Activated naive CD4-positive, alpha-beta T cell treated with Interleukin-2 at 50 U/mL for 16 hours (primary cell): ENCODE data around the gene LGALS1.
A peak's percentile ranks its signal among the peaks of the same experiment; 100 is the strongest.

Experiments used
- DNase-seq: peaks from one replicate; pipeline ENCODE4 v3.0.0-alpha.2; 2020

The LGALS1 gene

DNA sequence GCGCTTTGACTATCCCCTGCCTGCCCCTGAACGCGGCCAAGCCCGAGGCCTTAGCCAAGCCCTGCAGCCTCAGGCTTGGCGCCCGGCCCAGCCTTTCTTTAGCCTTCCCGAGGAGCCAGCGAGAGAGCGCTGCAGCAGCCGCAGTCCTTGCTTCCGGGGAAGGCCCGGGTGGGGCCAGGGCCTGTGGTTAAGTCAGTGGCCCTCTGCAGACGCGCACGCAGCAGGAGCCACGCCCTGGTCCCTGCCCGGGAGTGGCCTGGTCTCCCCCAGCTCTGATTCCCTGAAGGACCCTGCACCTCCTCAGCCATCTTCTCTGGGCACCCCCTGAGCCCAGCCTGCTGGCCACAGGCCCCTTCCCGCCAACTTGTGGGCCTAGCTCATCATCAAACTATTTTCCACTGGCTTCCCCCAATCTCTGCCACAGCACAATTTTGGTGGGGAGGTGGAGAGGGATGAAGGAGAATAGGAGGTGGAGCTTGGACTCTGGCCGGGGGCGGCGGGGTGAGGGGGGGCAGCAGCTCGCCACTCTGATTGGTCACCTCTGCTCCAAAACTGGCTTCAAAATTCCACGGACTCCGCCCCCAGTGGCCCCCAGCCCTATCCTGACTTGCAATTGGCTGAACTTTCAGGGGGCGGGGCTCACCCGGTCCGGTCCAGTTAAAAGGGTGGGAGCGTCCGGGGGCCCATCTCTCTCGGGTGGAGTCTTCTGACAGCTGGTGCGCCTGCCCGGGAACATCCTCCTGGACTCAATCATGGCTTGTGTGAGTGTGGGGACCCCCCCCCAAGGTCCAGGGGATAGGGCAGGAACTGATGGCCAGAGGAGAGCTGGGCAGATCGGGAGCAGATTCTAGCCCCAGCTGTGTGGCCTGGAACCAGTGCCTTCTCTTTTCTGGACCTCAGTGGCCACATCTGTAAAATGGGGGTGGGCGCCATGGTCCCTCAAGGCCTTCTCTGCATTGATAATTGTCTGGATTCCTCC lies at the start of gene LGALS1:
Gene LGALS1 (plus strand): TSS at position 686 of the 979 bp plus-strand sequence. CDS start 67 bp downstream, at position 753.
- peak; percentile 64 for DNase-seq

DNA sequence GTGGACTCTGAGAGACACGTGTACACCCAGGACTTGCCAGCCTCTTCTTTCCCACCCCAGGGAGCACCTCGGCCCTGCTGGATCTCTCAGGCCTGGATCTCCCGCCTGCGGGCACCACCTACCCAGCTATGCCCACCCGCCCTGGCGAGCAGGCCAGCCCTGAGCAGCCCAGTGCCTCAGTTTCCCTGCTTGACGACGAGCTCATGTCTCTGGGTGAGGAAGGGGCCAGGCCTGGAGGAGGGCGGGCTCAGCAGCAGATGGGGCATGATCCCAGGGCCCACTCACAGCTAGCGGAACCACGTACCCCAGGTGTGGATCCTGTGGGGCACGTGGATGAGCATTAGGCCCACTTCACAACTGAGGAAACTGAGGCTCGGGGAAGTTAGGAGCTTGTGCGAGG lies 49.7 kb upstream of the LGALS1 start:
- no peak for DNase-seq

DNA sequence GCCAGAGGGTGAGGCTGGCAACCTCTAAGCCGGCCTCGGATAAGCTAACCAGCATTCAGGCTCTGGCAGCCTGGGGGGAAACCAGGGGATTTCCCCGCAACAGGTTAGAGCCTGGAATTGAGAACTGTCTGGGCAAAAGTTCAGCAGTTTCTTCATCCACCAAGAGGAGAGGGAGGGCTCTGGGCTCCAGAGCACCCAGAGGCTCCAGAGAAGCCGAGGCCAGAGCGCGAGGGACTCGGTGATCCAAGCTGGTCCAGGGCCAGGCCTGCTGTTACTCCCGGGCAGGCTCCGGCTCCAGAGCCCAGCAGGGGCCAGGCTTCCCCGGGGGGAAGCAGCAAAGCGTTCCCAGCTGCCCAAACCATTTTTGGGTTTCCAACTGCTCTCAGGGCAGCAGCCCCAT lies 49.3 kb upstream of the LGALS1 start:
- DNase-seq, result no peak

DNA sequence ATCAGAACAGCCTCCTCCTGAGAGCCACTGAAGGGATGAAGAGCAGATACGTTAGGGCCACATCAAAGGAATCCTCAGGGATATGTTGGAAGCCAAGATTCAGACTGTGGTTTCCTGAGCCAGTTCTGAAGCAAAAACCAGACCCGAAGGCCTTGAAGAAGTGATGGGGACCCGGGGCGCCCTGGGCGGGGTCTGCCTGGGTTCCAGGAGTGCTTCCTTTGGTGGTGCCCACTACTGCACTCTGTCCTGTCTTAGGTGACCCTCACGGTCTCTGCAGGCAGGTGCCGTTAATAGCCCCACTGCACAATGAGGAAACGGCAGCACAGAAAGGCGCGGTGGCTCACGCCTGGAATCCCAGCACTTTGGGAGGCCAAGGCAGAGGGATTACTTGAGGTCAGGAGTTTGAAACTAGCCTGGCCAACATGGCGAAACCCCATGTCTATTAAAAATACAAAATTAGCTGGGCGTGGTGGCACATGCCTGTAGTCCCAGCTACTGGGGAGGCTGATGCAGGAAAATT lies 48.8 kb upstream of the LGALS1 start:
- no peak for DNase-seq

DNA sequence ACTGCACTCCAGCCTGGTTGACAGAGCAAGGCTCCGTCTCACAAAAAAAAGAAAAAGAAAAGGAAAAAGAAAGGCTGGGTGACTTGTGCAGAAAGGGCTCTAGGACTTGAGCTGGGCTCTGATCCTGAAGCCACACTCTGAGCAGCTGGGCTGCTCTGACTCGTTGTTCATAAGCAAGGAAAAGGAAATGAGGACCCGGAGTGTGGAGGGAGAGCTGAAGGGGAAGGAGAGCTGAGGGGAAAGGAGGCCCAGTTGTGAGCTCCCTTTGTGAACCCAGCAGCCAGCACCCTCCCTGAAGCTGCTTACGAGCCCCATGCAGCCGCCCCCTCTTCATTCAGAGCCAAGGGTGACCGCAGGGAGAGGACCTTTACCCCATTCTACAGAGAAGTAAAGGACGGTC lies 48.3 kb upstream of the LGALS1 start:
- no peak for DNase-seq

DNA sequence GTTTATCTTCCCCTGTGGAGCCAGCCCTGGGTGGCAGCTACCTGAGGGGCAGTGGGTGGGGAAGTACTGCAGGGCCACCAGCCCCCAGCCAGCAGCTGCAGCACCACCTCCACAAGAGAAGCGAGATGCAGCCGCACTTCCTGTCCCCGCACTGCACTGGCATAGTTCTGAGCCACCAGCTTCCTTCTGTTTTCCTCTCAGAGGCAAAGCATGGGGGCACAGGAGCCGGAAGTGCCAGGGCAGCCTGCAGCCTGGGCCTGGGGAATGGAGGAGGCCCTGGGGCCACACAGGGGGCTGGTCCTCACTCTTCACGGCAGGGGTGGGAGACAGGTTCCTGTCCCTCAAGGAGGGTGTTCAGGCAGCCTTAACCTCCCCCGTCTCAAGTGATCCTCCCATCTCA lies 47.9 kb upstream of the LGALS1 start:
- DNase-seq, result peak; percentile 54

DNA sequence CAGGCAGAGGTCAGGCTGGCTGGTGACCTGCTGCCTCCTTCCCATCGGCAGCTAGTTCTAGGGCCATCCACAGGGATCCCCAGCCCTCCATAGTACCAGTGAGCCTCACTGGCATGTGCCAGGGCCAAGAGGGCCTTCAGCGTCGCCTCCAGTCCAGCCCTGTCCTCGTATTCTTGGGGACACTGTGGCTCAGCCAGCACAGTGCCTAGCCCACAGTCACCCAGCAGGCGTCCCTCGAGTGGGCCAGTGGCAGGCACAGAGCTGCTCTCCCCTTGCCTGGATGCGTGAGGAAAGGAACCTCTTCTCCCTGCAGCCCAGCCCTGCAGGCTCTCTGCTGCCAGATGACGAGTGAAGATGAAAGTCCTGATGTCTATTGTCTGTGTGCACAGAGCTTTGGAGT lies 46.6 kb upstream of the LGALS1 start:
- DNase-seq, result no peak

DNA sequence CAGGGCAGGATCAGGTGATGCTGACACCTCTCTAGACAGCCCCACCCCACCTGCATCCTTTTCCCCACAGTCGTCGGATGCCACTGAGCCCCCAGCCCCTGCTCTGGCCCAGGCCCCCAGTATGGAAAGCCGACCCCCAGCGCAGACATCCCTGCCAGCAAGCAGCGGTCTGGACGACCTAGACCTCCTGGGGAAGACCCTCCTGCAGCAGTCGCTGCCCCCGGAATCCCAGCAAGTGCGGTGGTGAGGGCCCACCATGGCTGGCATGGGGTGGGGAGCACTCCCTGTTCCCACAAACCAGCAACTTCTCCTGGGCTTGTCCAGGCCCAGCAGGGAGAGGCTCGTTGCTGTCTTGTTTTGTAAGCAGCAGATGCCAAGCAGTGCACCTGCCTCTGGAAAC lies 45.5 kb upstream of the LGALS1 start:
- no peak for DNase-seq

DNA sequence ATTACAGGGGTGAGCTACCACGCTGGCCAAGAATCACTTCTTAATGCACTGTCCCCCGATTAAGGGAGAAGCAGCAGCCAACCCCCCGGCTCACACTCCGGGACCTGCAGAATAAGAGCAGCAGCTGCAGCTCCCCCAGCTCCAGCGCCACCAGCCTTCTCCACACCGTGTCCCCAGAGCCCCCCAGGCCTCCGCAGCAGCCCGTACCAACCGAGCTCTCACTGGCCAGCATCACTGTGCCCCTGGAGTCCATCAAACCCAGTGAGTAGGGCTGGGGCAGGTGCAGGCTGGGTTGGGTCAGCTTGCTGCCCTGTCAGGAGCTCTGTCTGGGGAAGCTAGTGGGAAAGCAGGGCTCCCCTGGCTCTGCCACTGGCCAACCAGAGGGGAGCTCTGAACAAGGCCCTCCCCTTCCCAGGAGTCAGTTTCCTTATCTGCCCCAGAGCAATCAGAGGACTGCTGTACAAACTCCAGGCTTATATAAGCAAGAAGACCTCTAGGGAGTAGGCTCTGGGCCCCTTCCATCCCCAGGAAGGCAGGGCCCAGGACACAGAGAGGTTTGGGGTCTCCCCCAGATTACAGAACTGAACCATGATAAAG lies 44.5 kb upstream of the LGALS1 start:
- DNase-seq, result no peak

DNA sequence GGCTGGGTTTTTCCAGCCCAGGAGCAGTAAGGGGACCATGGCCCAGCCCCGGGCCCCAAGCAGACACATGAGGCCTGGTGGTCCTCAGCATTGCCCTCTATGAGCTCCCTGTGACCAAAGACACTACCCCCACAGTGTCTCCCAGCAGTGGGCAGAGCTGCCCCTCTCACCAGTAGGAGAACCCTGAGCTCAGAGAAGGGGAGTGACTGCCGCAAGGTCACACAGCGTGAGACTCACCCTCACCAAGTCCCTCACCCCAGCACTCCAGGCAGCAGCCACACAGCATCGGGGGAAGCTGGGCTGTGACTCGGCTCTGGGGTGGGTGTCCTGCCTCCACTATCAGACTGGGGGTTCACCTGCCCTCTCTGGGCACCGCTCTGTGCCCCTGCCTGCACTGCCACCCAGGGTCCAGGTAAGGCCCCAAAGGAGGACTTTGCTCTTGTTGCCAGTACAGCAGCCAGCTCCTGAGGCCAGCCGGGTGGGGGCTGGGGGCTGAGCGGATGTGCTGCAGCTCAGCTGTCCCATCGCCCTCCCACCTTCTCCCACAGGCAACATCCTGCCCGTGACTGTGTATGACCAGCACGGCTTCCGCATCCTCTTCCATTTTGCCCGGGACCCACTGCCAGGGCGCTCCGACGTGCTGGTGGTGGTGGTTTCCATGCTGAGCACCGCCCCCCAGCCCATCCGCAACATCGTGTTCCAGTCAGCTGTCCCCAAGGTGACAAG lies 43.8 kb upstream of the LGALS1 start:
- DNase-seq, result no peak

DNA sequence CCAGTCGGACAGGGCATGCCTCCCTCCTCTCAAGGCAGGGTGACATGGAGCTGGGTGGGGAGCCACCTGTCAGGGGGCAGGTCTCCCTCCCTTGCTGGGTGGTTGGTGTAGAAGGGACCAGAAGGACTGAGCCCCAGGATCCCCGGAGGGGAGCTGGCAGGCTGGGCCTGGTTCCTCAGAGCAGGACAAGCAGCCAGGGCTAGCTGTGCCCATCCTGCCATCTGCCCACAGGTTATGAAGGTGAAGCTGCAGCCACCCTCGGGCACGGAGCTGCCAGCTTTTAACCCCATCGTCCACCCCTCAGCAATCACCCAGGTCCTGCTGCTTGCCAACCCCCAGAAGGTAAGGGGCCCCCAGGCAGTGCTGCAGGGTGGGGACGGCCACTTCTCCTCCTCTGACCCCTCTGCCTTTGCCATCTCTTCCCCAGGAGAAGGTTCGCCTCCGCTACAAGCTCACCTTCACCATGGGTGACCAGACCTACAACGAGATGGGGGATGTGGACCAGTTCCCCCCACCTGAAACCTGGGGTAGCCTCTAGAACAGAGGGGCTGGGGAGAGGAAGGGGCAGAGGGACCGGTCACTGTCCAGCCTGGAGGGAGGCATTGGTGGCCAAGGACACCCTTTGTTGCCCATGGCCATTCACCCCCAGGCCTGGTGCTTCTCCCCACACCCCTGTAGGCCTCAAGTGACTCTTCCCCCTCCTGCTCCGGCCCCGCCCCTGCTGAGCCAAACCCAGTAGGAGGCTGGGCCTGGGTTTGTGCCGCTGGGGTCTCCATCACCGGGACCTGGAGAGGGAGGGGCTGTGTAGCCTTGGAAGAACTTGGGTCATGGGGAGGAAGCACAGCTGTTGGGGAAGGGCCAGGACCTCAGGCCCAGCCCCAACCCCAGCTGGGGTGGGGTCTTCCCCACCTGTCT lies 43.0 kb upstream of the LGALS1 start:
- peak; percentile 21 for DNase-seq

DNA sequence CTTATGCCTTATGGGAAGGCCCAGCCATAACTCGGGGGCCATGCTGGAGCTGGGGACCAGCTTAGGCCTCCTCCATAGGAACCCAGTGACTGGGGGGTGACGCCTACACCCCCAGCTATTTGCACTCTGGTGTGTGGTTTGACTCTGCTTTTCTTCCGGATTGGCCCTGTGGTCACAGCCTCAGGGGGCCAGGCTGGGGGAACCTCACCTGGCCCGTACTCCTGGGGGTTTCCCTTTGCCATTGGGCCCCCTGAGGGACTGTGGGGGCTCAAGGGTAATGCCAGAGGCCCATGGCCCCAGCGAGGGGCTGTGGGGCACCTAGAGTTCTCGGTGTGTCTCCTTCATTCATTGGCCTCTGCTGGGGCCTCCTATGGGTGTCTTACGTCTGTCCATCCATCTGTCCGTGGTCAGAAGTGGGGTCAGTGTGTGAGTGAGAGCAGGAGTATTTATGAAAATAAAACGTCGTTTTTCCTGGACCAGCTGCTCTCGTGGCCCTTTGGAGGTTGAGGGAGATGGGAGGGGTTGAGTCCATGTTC lies 42.3 kb upstream of the LGALS1 start:
- DNase-seq, result peak; percentile 55

DNA sequence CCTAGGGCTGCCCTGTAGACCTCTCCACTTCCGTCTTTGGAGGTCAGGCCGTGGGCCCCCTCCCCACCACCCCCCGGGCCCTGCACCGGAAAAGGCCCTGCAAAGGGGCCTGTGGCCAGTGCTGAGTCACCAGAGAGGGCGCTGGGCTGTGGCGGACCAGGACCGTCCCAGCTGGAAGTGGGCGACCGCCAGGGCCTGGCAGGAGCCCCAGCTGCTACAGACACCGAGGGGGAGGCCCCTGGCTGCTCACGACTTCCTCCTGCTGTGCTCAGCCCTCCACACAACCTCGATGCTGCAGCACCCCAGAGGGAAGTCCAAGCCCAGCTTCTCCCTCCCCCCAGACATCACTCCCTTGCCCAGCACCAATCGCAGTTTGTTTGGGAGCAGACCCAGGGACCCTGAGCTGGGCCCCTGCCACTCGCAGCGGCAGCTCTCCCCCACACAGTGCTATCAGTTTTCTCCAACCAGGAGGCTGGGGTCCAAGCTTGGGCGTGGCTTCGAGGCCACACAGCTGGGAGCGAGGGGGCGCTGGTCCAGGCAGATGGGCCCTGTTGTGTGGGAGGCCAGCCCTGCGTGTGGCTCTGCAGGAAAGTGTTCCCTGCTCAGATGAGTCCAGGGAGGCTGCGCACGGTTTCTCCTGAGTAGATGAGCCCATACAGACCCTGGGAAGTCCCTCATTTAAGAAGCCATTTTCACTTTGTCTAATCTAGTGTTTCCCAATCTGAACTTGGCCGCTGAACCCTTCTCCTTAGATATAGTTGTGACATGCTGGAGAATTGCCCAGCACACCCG lies 41.6 kb upstream of the LGALS1 start:
- DNase-seq, result peak; percentile 58

DNA sequence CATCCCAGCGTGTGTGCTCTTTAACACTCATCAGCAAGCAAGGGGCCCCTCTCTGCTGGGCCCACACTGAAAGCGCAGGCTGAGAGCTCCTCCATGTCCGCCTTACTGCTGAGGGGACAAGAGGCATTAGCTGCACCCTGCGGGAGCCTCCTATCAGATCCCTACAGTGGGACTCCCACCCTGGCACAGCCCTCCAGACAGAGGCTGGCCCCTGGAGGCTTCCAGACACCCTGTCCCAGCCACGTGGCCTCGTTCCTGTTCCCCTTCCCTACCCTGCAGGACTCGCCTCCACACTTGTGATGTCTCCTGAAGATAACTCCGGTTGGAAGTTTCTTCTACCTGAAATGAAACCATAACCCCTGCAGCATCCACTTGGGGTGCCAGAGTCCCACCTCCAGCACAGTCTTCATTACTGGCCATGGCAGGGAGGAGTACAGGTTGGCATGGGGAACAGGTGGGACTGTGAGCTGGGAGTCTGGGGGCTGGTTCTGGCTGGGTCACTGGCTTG lies 41.0 kb upstream of the LGALS1 start:
- peak; percentile 30 for DNase-seq

DNA sequence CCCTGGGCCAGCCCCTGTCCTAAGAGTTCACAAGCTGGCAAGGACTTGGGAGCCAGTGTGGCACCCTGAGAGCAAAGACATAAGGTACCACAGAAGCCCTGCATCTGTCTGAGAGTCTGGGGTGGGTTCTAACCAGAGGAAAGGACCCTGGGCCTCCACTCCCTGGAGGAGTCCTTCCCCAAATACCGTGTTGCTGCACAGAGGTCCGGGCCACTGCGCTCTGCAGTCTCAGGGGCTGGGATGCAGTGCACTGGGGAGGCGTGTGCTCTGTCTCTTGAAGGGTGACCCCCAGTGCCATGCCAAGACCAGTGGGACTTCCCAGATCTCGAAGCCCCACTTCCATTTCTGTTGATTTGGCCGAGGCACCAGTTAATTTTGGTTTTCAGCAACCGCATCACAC lies 40.3 kb upstream of the LGALS1 start:
- no peak for DNase-seq

DNA sequence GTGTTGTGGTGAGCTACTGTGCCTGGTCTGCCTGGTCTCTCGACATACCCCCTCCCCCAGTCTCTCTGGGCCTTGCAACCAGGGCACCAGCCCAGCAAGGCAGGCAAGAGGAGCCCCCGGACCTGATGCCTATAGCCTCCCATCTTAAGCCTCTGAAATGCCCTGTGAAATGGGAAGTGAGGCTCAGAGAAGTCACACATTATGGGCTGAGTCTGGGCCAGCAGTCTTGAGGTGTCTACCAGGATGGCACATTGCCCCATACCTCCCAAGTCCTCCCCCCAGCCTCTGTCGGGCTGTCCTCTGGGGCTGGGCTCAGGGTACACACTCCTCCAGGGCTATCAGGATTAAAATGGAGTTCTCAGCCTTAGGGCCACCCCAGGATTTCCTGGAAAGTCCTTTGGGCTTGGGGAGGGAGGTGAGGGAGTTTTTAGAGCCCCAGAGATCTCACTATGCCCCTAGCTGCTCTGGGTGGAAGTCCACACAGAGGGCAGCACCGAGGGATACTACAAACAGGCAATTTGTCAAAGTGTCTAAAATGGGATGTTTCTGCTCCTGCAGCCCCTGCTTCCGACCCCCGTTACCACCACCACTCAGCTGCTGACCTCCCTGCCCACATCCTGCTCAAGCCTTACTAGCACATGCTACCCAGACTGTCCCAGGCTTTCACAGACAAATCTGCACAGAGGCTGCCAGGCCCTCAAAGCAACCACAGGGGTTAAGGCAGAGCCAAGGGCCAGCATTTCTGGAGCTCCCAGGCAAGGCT lies 39.1 kb upstream of the LGALS1 start:
- DNase-seq, result no peak

DNA sequence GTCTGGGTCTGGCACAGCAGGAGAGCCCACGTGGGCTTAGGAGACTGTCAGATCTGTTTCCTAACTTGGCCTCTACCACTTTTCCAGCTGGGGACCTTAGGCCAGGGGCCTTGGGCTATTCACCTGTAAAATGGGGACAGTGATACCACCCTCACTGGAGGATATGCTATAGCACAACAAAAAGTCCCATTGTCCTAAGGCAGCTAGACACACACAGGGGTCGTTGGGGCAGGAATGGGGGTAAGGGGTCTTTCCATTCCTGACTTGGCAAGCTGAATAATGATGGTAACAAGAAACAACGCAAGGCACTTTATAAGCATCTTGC lies 38.5 kb upstream of the LGALS1 start:
- DNase-seq, result no peak

DNA sequence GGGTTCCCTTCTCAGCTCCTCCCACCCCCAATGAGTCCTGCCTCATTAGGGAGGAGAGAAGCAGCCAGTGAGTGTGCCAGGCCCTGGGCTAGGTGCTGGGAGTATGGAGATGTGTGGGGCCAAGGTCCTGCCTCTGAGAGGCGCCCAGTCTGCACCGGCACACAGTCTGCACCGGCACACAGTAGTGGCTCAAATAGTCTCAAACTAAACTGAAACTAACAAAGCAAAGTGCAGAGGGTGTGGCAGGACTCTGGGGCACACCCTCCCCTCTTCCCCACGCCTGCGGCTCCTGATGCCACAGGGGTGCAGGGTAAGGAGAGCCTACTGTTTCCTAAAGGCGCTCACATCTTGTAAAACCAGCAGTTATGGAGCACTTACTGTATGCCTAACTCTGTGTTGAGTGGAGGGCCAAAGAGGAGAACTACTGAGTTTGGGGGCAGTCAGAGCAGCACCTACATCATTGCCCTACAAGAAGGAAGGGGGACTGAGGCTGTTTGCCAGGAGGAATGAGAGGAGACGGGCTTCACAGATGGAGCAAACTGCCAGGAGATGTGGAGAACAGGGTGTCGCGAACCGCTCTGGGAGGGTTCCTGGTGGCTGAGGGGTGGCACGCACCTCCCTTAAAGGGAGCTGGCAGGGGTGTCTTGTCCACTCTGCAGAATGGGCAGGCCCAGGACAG lies 36.9 kb upstream of the LGALS1 start:
- peak; percentile 33 for DNase-seq

DNA sequence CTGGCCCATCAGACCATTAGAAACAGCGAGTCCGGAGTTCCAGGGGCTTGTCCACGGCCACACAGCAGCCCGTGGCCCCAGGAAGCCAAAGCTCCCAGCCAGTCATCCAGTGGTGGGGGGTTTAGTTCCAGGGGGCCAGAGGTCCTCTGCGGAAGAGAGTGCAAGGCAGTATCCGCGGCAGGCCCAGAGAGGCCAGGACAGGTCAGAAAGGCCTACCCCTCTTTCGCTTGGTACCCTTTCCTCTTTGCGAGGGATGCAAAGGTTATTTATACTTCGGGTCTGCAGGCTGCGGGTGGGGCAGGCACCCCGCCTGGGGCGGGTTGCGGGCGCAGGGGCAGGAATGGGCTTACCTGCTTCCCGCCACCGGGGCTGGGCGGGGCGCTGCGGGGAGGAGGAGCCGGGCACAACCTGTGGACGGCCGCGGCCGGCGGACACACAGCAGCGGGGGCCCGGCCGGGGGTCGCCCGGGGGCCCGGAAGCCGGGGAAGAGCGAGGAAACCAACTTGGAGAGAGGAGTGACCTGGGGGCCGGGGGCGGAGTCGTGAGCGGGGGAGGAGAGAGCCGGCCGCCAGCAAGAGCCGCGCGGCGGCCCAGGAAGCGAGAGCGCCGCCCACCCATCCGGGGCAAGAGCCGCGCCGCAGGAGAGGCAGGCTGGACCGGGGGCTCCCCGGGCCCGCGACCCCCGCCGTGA lies 36.2 kb upstream of the LGALS1 start, which contains the start of gene SH3BP1:
Gene SH3BP1 (plus strand): TSS at position 600 of the 691 bp plus-strand sequence. CDS start 119 bp downstream, outside the sequence.
- peak; percentile 65 for DNase-seq
